Measurements from ENCODE around the gene PPP2R2B.

The PPP2R2B gene

GRCh38 chr5:146796144-146796543 is 82.4 kb downstream of the PPP2R2B start:
- H3K27me3 Mint-ChIP-seq (ENCODE audit: low read depth, poor library complexity), result no peaks in the 10 kb centered on the region

GRCh38 chr5:146794326-146795029 is 84.1 kb downstream of the PPP2R2B start:
- H3K27ac Mint-ChIP-seq, result no peak overlapping the region
- no peaks in the 10 kb centered on the region for H3K27me3 Mint-ChIP-seq (ENCODE audit: low read depth, poor library complexity)
- DNase-seq, result no peak
- peaks cover 10% of the 10 kb centered on the region for H3K4me1 Mint-ChIP-seq
- no peak overlapping the region for H3K4me3 Mint-ChIP-seq
- H3K36me3 Mint-ChIP-seq (ENCODE audit: low read depth), result no peaks in the 10 kb centered on the region
- no peak for TF ChIP-seq CTCF (IDR thresholded peaks at IDR 0.05)
- no peaks in the 10 kb centered on the region for H3K9me3 Mint-ChIP-seq

More at GRCh38 chr5:146796144-146796543, 82.4 kb downstream of the PPP2R2B start:
- Mint-ChIP-seq H3K27ac (no peak overlapping the region), H3K4me1 (peaks cover 10% of the 10 kb centered on the region), H3K4me3 (no peak overlapping the region), H3K9me3 (no peaks in the 10 kb centered on the region), H3K36me3 (ENCODE audit: low read depth) (no peaks in the 10 kb centered on the region)
- DNase-seq, result no peak
- TF ChIP-seq CTCF (IDR thresholded peaks at IDR 0.05), result no peak

GRCh38 chr5:146793709-146794108 is 84.8 kb downstream of the PPP2R2B start:
- H3K27me3 Mint-ChIP-seq (ENCODE audit: low read depth, poor library complexity), result no peaks in the 10 kb centered on the region
- no peak overlapping the region for H3K27ac Mint-ChIP-seq
- H3K36me3 Mint-ChIP-seq (ENCODE audit: low read depth), result no peaks in the 10 kb centered on the region
- no peak for DNase-seq
- H3K4me1 Mint-ChIP-seq, result peaks cover 10% of the 10 kb centered on the region
- no peak for TF ChIP-seq CTCF (IDR thresholded peaks at IDR 0.05)
- H3K4me3 Mint-ChIP-seq, result no peak overlapping the region
- H3K9me3 Mint-ChIP-seq, result no peaks in the 10 kb centered on the region

GRCh38 chr5:146791471-146791870 is 87.1 kb downstream of the PPP2R2B start:
- no peak overlapping the region for H3K4me3 Mint-ChIP-seq
- DNase-seq, result no peak
- H3K36me3 Mint-ChIP-seq (ENCODE audit: low read depth), result no peaks in the 10 kb centered on the region
- no peak for TF ChIP-seq CTCF (IDR thresholded peaks at IDR 0.05)
- no peak overlapping the region for H3K27ac Mint-ChIP-seq
- no peaks in the 10 kb centered on the region for H3K27me3 Mint-ChIP-seq (ENCODE audit: low read depth, poor library complexity)
- H3K4me1 Mint-ChIP-seq, result no peaks in the 10 kb centered on the region
- H3K9me3 Mint-ChIP-seq, result no peaks in the 10 kb centered on the region

GRCh38 chr5:146789712-146790653 is 88.6 kb downstream of the PPP2R2B start:
- TF ChIP-seq CTCF (IDR thresholded peaks at IDR 0.05), result no peak
- no peaks in the 10 kb centered on the region for H3K36me3 Mint-ChIP-seq (ENCODE audit: low read depth)
- H3K4me1 Mint-ChIP-seq, result no peaks in the 10 kb centered on the region
- H3K27ac Mint-ChIP-seq, result no peak overlapping the region
- no peaks in the 10 kb centered on the region for H3K9me3 Mint-ChIP-seq
- H3K27me3 Mint-ChIP-seq (ENCODE audit: low read depth, poor library complexity), result no peaks in the 10 kb centered on the region
- no peak overlapping the region for H3K4me3 Mint-ChIP-seq
- no peak for DNase-seq

Data from nephron progenitor cell (in vitro differentiated cells).